Measurements from ENCODE around the gene CEP152.
"Not testable (repeated sequence)": the region's sequence is repeated elsewhere in the genome, so short reads cannot be mapped to it uniquely, and the experiment has no call there.

CEP152 gene

DNA sequence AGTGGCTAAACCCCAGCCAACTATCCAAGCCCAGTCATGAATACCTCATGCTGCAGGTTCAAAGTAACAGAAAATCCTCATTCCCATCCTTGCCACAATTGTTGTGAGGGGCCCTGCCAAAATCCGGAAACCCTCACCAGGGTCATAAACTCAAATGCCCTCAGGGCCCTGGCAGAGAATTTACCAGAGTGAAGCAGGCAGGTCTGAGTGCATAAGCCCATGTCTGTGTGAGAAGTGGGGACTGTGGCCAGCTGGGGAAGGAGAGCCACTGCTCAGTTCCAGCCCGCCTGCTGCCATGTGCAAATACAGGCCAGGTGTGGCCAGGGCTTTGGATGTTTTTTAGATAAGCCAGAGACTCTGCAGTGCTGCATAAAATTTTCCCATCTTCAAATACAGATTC lies 7.0 kb downstream of the CEP152 start:
- no peak for DNase-seq (ENCODE audit: low spot score)

DNA sequence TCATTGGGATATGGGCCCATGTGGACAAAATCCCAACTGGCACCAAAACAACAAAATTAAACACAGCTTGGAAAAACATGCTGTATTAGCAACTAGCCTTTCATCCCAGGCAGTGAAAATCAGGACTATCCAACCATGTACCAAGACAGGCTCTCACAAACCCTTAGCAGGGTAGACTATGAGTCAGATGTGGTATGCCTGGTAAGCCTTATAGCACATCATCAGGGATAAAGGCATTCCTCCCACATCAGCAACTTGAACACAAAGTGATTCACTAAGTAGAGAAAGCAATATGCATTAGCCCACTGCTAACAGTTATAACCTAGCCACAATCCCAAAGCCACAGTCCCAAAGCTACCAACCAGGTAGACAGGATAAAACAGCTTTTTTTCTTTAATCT lies 8.0 kb downstream of the CEP152 start:
- DNase-seq (ENCODE audit: low spot score) = peak; percentile 82

DNA sequence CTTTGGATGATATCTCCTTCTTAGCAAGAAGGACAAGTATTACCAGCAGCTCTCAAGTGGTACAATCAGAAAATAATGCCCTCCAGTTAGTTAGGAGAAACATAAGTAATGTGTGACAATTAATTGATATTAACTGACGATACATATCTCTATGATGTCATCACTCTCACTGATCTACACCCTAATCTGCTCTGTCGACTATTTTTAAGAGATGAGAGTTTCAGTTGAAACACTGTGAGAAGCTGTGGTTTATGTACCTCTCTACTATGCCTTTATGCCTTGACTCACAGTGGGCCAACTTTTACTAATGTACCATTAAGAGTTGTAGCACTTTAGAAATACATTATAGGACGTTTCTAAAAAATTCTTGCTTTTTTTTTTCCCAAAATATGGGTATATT lies 8.6 kb downstream of the CEP152 start:
- DNase-seq (ENCODE audit: low spot score) = no peak

DNA sequence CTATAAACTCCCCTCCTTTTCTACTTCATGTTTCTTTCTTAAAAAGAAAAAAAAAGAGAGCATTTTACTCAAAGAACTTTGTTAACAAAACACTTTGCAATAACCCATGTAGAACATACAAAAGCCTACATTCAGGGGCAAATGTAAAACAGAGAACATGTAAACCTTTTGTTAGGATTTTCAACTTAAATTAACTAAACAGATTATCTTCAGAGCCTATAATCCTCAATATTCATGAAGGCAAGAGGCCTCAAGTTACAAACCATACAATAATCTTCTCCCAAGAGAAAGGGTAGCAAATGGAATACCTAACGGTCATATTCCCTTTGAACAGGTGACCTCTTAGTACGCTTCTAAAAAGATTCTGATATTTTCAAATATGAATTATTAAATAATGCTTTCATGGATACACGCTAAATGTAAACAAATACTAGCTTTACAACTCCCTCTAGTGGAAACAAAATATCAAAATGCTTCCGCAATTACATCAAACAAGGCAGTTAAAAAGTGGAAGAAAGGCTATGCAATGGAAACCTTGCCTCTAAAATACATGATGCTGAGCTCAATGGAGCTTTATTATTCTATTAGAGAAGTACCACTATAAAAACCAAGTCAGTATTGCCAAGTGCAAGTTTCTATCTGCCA lies 9.9 kb downstream of the CEP152 start:
- DNase-seq (ENCODE audit: low spot score) = peak; percentile 31

DNA sequence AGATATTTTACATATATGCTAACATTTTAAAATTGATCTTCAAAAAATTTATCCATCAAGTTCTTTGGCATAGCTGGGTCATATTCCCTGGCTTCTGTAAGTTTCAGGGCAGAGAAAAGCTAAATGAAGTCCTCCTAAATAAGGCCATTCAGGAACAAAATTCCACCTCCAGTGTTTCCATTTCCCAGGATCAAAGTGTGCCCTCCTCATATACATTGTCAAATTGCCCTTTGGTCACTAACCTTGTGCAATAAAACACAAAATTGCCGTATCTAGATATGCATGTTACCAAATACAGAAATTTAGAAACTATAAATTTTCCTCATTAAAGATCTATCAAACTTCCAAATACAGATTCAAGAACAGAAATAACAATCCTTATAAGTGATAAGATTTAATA lies 10.6 kb downstream of the CEP152 start:
- no peak for DNase-seq (ENCODE audit: low spot score)

DNA sequence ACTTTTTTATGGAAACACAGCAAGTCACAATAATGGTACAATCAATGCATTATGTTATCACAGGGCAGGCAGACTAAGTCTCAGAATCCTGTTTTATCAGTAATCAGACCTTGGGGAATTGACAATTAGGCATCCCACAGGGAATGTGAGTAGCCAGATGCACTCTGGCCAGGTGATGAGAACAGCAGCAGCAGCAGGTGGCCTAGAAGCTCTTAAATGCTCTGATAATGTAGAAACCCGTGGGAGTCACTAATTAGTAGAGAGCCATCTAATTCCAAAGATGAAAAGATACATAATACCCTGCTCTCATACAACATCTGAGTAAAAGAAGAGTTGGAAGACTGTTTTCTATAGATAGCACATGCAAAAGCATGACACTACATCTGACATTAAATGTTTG lies 12.6 kb downstream of the CEP152 start:
- no peak for DNase-seq (ENCODE audit: low spot score)

DNA sequence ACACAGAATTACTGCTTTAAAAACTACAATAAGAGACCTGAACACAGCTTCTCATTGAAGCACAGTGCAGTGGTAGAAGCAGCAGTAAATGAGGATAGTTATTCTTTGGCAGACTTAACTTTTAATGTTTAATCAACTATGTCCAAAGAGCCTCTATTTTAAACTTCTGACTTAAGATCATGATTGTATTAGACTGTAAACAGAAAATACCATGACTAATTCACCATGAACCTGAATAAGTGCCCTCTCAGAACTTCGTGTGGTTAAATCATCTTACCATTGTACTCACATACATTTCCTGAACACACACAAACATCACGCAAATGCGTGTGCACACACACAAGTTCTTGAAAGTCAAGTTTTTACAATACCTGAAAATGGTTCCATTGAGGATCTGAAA lies 13.9 kb downstream of the CEP152 start:
- DNase-seq (ENCODE audit: low spot score) = no peak

DNA sequence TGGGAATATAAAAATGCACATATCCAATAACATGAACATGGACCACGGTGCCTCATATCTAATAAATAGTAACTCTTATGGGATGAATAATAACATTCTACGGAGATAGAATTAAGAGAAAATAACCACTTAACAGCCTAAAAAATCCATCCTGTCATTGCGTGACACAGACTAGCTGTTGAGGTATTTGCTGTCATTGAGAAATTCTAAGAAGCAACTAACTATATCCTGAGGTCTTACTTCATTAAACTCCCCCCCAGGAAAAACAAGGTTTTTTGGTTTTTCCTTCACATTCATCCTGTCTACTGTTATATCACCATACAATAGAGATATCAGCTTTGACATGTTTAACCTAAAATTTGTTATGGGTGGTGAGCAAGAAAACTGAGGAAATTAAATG lies 14.3 kb downstream of the CEP152 start:
- DNase-seq (ENCODE audit: low spot score) = no peak

DNA sequence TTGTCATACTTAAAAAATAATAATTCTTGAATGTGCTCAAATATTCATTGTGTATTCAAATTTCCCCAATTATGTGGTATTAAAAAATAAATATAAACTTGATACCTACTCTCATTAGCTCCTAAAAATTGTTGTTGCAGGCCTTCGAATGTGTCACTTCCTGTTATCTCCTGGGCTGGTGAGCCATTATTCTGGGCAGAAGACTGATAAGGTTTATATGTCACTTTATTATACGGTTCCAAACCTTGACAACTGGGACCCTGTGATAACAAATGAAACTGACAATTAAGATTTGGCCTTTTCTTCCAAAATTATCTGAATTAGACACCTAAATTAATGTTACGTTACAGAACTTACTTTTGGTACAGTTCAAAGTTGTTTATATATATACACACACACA lies 15.0 kb downstream of the CEP152 start:
- no peak for DNase-seq (ENCODE audit: low spot score)

DNA sequence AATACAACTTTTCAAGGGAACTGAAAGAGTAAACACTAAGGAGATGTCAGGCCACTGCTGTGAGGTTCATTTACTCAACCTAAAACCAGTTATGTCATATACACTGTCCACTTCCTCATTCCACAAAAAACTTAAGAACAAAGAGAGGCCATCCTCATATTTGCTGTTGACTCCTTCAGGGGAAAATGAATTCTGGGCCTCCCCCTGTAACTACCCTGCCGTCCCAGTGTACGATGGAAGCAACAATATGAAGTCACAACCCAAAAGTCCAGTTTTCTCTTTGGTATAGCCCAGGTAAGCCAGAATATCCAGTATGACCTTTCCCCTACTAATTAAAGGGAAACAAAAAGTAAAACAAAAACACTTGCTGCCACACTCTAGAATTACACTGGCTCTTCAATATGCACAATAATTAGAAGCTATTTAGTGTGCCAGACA lies 16.2 kb downstream of the CEP152 start:
- DNase-seq (ENCODE audit: low spot score) = no peak

DNA sequence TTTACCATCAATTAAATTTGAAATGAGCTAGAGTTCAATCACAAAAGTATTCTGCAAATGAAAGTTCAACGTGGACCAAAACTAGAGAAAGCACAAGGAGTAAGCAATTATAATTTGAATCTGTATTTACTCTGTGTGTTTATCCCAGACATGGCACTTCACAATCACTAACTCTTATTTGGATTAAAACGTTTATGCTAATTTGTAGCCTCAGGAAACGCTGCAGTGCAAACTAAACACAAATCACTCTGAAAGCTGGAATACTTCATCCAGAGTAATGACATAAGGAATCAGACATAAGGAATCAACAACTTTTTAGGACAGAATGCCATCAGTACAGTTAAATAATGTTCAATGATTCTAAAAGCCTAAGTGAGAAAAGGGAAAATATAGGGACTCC lies 18.5 kb downstream of the CEP152 start:
- DNase-seq (ENCODE audit: low spot score) = no peak

DNA sequence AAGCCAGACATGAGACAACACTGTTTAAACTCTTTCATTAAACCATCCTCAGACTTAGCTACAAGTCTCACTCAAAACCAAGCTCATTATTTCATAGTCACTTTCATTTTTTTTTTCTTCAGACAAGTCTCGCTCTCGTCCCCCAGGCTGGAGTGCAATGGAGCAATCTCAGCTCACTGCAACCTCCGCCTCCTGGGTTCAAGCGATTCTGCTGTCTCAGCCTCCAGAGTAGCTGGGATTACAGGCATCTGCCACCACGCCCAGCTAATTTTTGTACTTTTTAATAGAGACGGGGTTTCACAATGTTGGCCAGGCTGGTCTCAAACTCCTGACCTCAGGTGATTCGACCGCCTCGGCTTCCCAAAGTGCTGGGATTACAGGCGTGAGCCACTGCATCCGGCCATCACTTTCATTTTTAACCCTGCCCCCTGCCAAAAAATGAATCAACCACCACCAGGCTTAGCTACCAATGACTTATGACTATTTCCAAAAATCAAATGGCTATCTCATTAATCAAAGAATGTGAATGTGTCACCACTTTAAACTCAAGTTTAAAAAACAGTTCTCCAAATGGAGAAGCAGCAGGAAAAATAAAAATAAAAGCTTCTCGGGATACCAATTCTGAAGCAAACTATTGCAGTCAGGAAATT lies 20.3 kb downstream of the CEP152 start:
- not testable (repeated sequence) for DNase-seq (ENCODE audit: low spot score)

DNA sequence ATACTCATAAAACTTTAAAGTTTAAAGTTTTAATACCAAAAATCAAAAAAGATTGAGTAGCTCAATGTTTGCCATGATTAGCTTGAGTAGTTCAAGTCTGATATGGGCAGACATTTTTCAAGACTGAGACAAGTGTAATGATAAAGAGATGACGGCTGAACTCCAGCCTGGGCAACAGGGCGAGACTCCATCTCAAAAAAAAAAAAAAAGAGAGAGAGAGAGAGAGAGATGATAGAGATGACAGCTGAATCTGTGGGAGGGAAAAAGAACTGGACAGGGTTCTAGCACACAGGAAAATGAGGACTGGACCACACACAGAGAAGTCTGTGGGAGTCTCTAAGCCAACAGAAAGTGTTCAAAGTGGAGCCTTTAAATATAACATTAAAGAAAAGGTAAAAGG lies 25.2 kb downstream of the CEP152 start:
- no peak for DNase-seq (ENCODE audit: low spot score)

DNA sequence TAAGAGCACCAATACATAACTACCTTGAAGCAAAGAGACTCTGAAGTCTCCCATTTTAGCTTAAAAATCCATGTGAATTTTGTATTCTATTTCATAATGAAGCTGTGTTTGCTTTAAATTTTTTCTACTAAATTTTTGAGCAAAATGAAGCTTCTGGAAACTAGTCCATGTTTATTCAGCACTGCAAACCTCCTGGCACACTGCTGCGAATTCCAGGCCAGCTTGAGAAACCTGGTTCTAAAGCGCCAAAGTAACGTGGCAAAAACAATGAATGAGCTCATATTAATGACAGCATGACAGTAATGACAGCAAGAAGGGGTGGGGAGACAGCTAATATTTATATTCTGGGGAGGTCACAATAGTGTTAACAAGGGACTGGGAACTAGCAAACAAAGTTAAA lies 25.7 kb downstream of the CEP152 start:
- no peak for DNase-seq (ENCODE audit: low spot score)

DNA sequence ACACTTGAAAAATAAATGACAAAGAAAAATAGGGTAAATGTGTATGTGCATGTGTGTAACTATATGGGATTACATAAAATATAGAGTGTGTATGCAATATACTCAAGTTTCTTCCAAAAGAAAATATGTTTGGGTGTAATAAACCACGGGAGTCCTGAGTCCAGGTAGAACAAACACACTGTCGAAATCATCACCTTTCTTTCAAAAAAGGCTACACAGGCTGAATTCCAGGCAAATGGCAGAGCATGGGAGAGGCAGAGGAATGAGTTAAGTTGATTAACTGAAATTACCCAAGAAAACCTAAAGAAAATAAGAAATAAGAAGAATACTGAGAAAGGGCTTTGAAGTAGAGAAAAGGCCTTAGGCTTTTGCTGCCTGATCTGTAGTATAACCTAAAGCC lies 26.1 kb downstream of the CEP152 start:
- DNase-seq (ENCODE audit: low spot score) = no peak

DNA sequence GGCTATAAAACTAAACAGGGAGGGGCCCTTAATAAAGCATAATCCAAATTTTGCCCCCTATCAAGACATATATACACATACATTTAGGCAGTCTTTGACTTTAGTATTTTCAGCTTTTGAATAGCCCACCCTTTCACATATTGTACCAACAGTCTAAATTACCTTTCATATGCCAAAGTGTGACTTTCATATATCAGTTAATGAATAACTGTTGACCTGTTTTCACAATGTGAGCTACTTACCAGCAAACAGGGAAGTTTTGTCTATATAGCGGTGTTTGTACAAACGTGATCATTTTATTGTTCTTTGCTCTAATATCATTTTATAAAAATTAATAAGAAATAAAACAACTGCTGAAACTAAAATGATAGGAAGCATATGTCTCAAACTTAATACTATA lies 28.0 kb downstream of the CEP152 start:
- no peak for DNase-seq (ENCODE audit: low spot score)

DNA sequence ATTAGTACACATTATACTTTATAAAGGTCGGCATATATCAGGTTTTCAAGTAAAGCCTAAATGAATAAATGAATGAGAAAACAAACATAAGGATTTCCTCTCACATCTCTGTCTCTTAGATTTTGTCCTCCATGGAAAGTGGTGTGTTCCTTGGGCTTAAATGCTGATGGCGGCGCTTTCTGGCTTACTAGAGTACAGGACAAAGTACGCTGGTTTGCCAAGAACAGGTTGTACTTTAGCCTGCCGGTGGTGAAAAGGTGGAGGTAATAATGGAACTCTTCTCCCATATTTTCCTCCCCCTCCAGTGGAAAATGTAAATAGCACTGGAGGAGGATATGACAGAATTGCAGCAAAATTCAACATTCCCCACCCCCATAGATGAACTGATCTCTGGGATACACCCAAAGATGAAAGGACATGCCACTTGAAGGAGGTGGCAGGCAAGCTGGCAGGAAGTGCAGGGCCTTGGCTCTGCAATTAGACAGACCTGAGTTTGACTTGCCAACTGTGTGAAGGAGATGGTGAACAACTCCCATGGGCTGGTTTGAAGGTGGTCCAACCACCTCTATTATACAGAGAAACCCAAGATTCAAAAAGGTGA lies 29.3 kb downstream of the CEP152 start:
- no peak for DNase-seq (ENCODE audit: low spot score)

DNA sequence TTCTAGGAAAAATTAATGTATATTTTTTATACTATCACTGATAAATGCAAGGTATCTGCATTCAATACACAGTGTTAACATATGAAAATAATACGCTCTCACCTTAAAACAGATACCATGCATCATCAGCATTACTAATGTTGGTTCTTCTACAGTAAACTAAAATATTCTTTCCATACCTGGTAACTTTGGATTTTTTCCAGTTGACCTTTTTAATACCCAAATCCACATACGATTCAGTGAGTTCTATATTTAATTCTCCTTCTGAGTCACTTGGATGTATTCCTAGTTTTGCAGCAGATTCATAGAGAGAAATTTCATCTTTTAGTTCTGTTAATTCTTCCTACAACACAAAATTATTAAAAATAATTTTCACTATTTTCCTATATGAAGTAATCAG lies 29.9 kb downstream of the CEP152 start:
- no peak for DNase-seq (ENCODE audit: low spot score)

DNA sequence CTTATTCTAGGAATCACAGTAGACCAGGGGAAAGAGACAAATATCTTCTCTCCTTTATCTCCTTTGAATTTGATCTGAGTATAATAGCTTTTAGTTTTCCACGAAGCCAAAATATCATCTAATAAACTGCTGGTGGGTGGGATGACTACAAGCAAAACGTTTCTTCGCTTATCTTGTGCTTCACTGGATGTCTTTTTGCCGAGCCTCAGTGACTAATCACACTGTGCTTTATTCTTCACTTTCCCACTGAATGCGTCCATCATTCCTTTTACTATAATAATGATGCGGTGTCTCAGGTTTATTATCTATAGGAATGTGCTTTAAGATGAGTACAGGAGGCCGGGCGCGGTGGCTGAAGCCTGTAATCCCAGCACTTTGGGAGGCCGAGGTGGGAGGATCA lies 32.5 kb downstream of the CEP152 start:
- DNase-seq (ENCODE audit: low spot score) = no peak

DNA sequence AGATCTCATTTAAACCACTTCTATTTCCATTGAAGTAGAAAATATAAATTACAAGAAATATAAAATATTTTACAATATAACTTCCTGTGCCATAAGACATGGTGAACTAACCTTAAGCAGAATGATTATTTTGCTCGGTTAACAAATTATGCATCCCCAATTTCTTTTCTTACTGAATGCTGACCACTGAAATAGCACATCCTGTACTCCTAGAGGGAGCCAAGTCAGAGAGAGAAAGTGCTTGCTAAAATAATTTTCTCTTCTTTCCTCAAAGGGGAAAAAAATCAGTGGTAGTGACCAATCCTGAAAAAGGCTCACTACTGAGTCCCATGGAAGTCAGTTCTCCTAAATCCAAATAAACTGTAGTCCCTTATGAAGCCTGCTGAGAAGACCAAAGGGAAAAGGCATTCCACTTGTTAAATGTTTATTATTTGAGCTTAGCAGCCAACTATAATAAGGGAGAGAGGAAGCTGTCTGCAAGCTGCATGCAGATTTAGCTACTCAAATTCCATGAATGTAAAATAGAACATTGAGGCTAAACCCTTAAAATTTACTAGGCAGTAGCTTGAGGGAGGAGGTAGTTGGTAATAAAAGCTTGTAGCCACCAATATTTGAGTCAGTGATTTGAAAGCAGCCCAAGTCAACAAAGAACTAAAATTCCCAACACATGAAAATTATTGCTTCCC lies 33.1 kb downstream of the CEP152 start:
- no peak for DNase-seq (ENCODE audit: low spot score)

DNA sequence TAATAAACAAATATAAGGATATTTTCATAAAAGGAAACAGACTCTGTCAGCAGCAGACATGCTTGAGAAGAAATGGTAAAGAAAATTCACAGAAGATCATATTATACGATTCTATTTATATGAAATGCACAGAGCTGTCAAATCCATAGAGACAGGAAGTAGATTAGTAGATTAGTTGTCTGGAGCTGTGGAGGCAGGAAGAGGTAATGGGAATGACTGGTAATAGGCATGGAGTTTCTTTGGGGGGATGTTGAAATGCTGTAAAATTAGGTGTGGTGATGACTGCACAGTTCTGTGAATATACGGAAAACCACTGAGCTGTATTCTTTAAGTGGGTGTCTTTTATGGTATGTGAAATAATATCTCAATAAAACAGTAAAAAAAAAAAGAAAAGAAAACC lies 35.3 kb downstream of the CEP152 start:
- DNase-seq (ENCODE audit: low spot score) = no peak

DNA sequence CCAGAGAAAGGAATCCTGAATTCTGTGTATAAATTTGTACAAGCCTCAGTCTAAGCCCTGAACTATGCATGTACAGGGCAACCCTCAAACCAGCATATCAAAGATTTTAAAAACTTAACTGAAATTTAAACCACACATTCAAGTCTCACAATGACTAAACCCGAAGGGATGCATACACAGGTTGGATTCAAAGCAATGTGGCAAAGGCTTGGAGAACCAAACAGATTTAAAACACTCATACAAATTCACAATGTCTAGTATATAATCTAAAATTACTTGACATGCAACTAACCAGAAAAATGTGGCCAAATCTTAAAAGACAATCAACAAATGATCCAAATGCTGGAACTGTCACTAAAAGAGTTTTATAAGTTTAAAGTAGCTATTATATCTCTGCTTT lies 36.4 kb downstream of the CEP152 start:
- no peak for DNase-seq (ENCODE audit: low spot score)

DNA sequence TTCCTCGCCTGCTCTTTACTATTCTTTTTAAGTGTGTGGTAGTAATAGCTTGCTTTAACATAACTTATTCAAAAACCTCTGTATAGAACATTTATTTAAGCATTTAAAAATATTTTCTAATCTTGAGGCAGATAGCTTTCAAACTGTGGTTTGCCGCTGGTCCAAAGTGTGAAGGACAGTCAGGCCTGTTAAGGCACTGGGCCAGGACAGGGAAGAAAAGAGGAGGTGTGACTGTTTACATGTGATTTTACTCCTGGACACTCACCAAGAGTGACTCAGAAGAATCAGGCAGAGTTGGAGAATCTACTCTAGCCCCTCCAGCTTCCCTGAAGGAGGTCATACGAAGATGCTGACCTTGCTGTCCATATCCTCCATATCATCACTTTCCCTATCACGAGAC lies 44.7 kb downstream of the CEP152 start:
- no peak for DNase-seq (ENCODE audit: low spot score)

Data from AG08395 (cell line).